ENCODE data around the gene SLC16A2. TPM values are rescaled to one million over a fixed set of nuclear protein-coding genes. Genes with fewer than 3 reads are reported as not detected.

Gene SLC16A2
- total and polyA plus RNA-seq, 2 donors from 2014 or later: 13.8 to 17.2 TPM

GRCh38 chrX:74579597-74580198, 158.4 kb downstream of the SLC16A2 start:
- no peaks in the 10 kb centered on the region for H3K9me3 ChIP-seq (ENCODE audit: control insufficient read depth in 2 of 3, insufficient read depth in 1 of 3, low read length in 3 of 3)
- no peaks in the 10 kb centered on the region for H3K4me1 ChIP-seq (ENCODE audit: control insufficient read depth in 2 of 3, insufficient read depth in 2 of 3, low read depth in 1 of 3, low read length in 3 of 3)
- no peaks in the 10 kb centered on the region for H3K27me3 ChIP-seq (ENCODE audit: control insufficient read depth, insufficient read depth, low read length)
- DNase-seq: no peak
- no peak for TF ChIP-seq CTCF (IDR thresholded peaks at IDR 0.05; ENCODE audit: borderline replicate concordance, extremely low read depth, insufficient read depth)
- no peaks in the 10 kb centered on the region for H3K36me3 ChIP-seq (ENCODE audit: control insufficient read depth in 2 of 3, insufficient read depth in 3 of 3, low read length in 3 of 3)
- intact Hi-C loops (cut with DNase I): no loop called here
- peak; percentile 11 for FAIRE-seq
- no peak overlapping the region for H3K27ac ChIP-seq (ENCODE audit: low read depth in 2 of 2, low read length in 2 of 2)
- H3K4me3 ChIP-seq (ENCODE audit: low read length in 3 of 3): no peak overlapping the region
- no peak overlapping the region for H3K9ac ChIP-seq (ENCODE audit: low read length in 3 of 3)

Other genes with a start within 250 kb of the SLC16A2 start
- not detected for gene ZCCHC13, start 117.3 kb upstream of the SLC16A2 start, total RNA-seq
- not detected for gene ZCCHC13, start 117.3 kb upstream of the SLC16A2 start, polyA plus RNA-seq (ENCODE audit: insufficient read depth, low read depth, low replicate concordance)
- gene RLIM, start 193.1 kb downstream of the SLC16A2 start, total RNA-seq: 42.7 TPM
- gene RLIM, start 193.1 kb downstream of the SLC16A2 start, polyA plus RNA-seq (ENCODE audit: insufficient read depth, low read depth, low replicate concordance): 6.8 TPM